Activated T-cell treated with anti-CD3 and anti-CD28 coated beads for 1 hour (primary cell): ENCODE measurements around the gene ADGRB2.
A peak's percentile ranks its signal among the peaks of the same experiment; 100 is the strongest.

Experiments
- DNase-seq: peaks from one replicate; pipeline ENCODE4 v3.0.0-alpha.2; 2020; ENCODE audit warnings: low read depth

The ADGRB2 gene

GRCh38 chr1:31782421-31783410 is 18.6 kb upstream of the ADGRB2 start:
- no peak for DNase-seq

- no peak for DNase-seq
Observed at GRCh38 chr1:31781756-31782371, 17.7 kb upstream of the ADGRB2 start.

DNA sequence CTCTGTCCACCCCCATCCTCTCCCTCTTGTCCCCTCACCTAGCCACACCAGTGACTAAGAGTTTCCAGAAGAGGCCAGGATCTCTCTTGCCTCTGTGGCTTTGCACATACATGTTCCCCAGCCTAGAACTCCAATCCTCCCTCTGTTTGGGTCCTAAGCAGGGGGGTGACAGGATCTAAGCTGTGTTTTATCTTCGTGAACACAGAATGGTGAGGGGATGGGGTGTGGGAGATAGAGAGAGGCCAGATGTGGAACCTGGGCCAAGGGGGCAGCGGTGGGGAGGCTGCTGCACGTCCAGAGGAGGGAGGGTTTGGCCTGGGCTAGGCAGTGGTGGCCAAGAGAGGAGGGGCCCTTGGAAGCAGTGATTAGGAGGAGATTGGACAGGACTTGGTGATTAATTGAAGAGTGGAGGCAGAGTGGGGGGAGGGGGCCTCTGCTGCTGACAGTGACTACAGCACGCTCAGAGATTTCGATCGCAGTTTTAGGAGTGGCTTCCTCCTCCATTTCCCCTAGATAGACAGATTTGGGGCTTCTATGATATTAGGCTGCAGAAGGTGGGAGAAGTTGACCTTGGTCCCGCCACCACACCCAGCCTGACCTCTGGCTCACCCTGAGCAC is 17.1 kb upstream of the ADGRB2 start:
- no peak for DNase-seq

DNA sequence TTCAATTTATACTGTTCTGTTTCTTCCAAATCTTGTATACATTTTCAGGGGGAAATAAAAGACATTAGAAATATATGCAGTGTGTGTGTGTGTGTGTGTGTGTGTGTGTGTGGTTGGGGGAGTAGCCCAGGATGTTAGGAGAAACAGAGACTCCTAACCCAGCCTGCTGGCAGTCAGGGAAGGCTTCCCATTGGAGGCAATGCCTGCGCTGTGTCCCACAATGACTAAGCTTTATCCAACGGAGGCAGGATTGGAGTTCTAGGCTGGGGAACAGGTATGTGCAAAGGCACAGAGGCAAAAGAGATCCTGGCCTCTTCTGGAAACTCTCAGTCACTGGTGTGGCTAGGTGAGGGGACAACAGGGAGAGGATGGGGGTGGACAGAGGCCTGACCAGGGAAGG is 16.5 kb upstream of the ADGRB2 start:
- DNase-seq: no peak

DNA sequence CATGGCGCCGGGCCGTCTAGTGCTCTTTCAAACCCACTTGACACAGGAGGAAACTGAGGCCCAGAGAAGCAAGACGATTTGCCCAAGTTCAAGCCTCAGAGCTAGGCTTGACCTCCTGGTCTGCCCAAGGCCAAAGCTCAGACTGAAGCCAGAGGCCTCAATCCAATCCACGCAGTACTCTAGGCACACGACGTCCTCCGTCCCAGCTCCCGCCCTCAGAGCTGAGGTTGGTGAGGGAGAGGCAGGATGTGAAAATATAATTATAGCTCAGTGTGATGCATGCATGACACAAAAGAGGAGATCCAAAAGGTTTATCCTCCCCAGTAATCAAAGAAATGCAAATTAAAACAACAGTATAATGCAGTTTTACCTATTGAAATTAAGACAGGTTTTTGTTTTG is 15.5 kb upstream of the ADGRB2 start:
- DNase-seq: no peak

DNA sequence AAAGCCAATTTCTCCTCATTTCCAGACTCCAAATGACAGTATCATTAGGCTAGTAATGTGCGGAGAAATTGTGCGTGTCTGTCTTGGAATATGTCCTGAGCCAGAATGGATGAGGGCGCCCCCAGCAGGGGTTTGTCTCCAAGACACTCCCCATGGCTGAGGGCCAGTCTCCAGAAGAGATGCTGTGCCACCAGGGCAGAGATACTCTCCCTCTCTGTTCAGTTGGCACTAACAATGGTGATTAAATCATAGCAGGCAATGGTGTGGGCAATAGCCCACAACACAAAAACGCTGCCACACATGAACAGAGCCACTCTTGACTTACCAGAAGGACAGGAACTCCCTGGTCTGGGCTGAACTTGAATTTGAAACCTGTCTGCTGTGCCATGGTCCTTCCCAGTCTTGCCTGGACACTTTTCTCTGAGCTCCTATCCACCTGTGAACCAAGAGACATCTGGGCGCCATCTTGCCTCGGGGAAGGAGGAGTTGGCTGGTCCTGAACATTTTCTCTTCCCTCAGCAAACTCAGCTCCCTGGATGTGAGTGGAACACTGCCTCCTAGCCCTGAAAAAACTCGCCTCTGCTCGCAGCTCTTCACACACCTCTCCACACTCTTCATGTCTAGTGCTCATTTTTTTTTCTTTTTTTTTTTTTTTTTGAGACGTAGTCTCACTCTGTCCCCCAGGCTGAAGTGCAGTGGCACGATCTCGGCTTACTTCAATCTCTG is 14.8 kb upstream of the ADGRB2 start:
- no peak for DNase-seq

- DNase-seq: no peak
Observed at GRCh38 chr1:31776516-31776915, 12.4 kb upstream of the ADGRB2 start.

- no peak for DNase-seq
Observed at GRCh38 chr1:31776032-31776431, 11.9 kb upstream of the ADGRB2 start.

DNA sequence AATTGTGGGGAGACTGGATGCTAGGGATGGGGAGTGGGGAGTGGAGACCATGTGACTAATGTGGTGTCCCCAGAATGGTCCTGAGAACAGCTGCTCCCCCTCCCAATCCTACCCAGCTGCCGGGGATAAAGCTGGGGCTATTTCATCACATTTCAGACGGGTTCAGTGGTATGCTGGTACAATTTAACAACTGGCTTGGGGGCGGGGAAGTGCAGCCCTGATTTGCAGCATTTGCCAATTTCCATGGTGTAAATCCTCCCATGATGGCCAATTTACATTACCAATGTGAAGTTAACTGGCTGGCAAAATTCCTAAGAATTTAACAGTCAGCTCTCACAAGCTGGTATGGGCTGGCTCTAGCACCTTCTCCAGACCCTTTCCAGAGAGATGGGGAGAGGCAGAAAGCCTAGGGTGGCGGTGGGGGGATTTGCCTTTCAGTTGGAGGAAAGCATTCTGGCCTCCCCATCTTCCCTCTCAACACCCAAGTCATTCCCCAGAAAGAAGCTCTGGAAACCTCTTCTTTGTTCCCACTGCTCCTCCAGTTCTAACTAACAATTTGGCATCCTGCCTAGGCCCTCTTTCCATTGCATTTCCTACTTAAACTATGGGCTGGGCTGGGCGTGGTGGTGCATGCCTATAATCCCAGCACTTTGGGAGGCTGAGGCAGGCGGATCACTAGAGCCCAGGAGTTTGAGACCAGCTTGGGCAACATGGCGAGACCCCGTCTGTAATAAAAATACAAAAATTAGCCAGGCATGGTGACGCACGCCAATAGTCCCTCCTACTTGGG is 11.3 kb upstream of the ADGRB2 start:
- DNase-seq: no peak

GRCh38 chr1:31774495-31774894 is 10.4 kb upstream of the ADGRB2 start:
- no peak for DNase-seq

DNA sequence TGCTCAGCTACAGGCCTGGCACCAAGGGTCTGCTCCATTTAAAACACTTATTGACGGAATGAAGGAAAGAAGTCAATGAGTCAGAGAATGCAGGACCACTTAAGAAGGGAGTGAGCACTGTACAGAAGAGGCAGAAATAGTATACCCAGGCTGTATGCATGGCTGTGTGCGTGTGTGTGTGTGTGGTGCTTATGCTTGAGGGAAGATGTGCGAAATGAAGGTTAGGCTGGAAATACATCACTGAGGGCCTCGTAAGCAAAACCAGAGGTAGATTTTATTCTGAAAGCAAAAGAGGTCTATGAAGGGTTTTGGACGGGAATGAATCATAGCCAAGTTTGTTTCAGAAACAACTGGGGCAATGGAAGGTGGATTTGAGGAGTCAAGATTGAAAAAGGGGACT is 9.7 kb upstream of the ADGRB2 start:
- DNase-seq: no peak

- DNase-seq: no peak
Observed at GRCh38 chr1:31772669-31773248, 8.6 kb upstream of the ADGRB2 start.

- DNase-seq: peak; percentile 29
Observed at GRCh38 chr1:31771891-31772668, 7.9 kb upstream of the ADGRB2 start.

- DNase-seq: no peak
Observed at GRCh38 chr1:31769720-31770390, 5.7 kb upstream of the ADGRB2 start.

DNA sequence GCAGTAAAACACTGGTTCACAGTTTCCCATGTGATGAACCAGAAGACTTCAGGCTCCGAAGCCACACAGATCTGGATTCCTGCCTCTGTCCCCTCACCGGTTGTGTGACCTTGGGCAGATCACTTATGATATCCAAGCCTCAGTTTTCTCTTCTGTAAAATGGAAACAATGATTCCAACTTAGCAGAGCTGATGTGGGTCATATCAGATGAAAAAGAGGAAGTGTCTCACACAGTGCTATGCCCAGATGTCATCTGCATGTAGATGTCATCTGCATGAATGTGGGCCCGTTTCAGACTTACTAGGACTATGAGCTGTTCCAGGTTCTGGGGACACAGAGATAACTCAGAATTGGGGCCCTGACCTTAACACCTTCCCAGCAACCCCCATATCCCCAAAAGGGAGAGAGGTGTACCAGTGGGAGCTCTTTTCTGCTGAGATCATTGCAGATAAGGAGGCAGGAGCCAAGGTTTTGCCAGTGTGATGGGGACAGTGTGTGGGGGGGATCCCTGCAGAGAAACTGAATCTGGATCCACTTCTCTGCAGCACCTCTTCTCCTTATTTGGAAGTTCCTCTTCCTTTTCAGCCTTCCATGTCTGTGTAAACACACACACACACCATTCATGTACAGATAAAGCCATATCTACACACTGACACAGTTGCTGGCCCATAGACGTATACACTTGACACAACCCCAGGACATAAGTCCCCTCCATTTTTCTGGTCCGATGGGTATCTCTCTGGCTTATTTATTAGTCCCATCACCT is 5.0 kb upstream of the ADGRB2 start:
- DNase-seq: no peak

DNA sequence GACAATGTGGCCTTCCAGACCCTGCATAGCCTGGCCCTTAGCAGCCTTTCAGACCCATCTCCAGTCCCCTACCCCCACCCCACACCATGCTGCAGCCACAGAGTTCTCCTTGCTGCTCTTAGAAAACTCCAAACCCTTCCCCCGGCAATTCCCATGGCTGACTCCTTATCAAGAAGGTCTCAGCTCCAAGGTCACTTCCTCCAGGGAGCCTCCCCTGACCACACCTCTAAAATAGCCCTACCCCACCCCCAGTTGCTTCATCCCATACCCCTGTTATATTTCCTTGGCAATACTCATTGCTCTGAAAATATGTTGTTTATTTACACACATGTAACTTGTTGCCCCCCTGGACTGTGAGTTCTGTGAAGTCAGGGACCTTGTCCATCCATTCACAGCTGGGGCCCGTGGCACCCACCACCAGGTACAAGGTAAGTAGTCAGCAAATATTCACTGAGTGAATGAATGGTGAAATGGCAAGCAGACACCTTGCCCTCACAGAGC is 4.3 kb upstream of the ADGRB2 start:
- DNase-seq: no peak

DNA sequence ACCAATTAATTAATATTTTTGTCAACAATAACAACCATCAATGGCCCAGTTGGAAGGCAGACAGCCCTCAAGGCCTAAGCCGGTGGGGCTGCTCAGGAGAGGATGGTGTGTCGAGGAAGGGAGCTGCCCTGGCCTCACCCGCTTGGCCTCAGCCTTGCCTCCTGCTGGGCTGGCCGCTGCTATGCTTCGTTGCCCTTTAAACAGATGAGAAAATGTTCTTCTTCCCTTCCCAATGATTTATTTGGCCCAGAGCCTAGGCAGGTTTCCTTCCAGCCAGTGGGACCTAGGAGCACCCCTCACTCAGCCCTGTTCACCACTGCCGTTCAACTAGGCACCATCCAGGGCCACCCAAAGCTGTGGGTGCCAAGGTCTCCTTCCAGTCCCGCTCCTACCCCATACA is 3.1 kb upstream of the ADGRB2 start:
- DNase-seq: no peak

GRCh38 chr1:31765516-31765915 is 1.4 kb upstream of the ADGRB2 start:
- DNase-seq: no peak

GRCh38 chr1:31765041-31765467 is 914 bp upstream of the ADGRB2 start:
- no peak for DNase-seq
